ENCODE results near the gene AGRN.
"Not testable (repeated sequence)": the region's sequence is repeated elsewhere in the genome, so short reads cannot be mapped to it uniquely, and the experiment has no call there.

Gene AGRN

GRCh38 chr1:1020000-1020404 is at the start of gene AGRN:
AGRN (plus strand) TSS chr1:1020120; CDS start chr1:1020173, 53 bp downstream.
- DNase-seq, result no peak

GRCh38 chr1:970242-970972 is 49.5 kb upstream of the AGRN start:
- no peak for DNase-seq

GRCh38 chr1:970973-971730 is 48.8 kb upstream of the AGRN start:
- no peak for DNase-seq

- no peak for DNase-seq
Measured at GRCh38 chr1:971751-972506, 48.0 kb upstream of the AGRN start.

GRCh38 chr1:972726-973458 is 47.0 kb upstream of the AGRN start:
- no peak for DNase-seq

GRCh38 chr1:973459-974292 is 46.2 kb upstream of the AGRN start:
- DNase-seq, result no peak

GRCh38 chr1:974293-974640 is 45.7 kb upstream of the AGRN start:
- DNase-seq, result no peak

GRCh38 chr1:974687-975328 is 45.1 kb upstream of the AGRN start:
- DNase-seq, result no peak

- DNase-seq, result no peak
Measured at GRCh38 chr1:975365-975764, 44.6 kb upstream of the AGRN start.

- peak; percentile 70 to 78 for DNase-seq
Measured at GRCh38 chr1:975896-976683, 43.8 kb upstream of the AGRN start.

GRCh38 chr1:976791-977190 is 43.1 kb upstream of the AGRN start:
- DNase-seq, result not testable (repeated sequence)

GRCh38 chr1:978069-978834 is 41.7 kb upstream of the AGRN start:
- DNase-seq, result no peak

GRCh38 chr1:978835-979743 is 40.8 kb upstream of the AGRN start:
- no peak for DNase-seq

GRCh38 chr1:979744-980072 is 40.2 kb upstream of the AGRN start:
- DNase-seq, result no peak

GRCh38 chr1:980137-980571 is 39.8 kb upstream of the AGRN start:
- DNase-seq, result no peak

- no peak for DNase-seq
Measured at GRCh38 chr1:980602-981395, 39.1 kb upstream of the AGRN start.

GRCh38 chr1:981491-981954 is 38.4 kb upstream of the AGRN start:
- no peak for DNase-seq

Data from CD4-positive, alpha-beta T cell treated with Interferon alpha-2 for 1 hour (primary cell).